Activated CD8-positive, alpha-beta T cell treated with anti-CD3 and anti-CD28 coated beads for 36 hours (primary cell): Measurements from ENCODE around the gene PTMA. TPM values are rescaled to one million over a fixed set of nuclear protein-coding genes. Genes with fewer than 3 reads are reported as not detected.

ENCODE experiments used
- ATAC-seq: fragments of 200-7000 bp; cut with Tn5 transposase; one replicate; pipeline ENCODE4 v1.10.0; 2021; ENCODE audit warnings: mild to moderate bottlenecking, moderate library complexity
- CTCF ChIA-PET: fragments of 350-600 bp; sonication (Branson Sonifier 250); formaldehyde crosslinking; loops from one replicate; lab custom pipeline; 2021; ENCODE audit warnings: antibody characterized with exemption; lab: Charles Lee
- POLR2A ChIA-PET: fragments of 350-600 bp; sonication (Branson Sonifier 250); formaldehyde crosslinking; loops from one replicate; lab custom pipeline; 2021; ENCODE audit warnings: antibody characterized with exemption; lab: Charles Lee
- DNase-seq: peaks from one replicate; pipeline ENCODE4 v3.0.0-alpha.2; 2020
- H3K27ac Mint-ChIP-seq: one replicate; pipeline ENCODE4 v1.8.0; 2021; ENCODE audit warnings: mild to moderate bottlenecking, mixed read lengths
- H3K27me3 Mint-ChIP-seq: one replicate; pipeline ENCODE4 v1.8.0; 2021; ENCODE audit warnings: mixed read lengths
- H3K36me3 Mint-ChIP-seq: one replicate; pipeline ENCODE4 v1.8.0; 2021; ENCODE audit warnings: low read depth, mixed read lengths
- H3K4me1 Mint-ChIP-seq: one replicate; pipeline ENCODE4 v1.8.0; 2021; ENCODE audit warnings: low read depth, mixed read lengths
- H3K4me3 Mint-ChIP-seq: one replicate; pipeline ENCODE4 v1.8.0; 2021; ENCODE audit warnings: mild to moderate bottlenecking, moderate library complexity, mixed read lengths
- H3K9me3 Mint-ChIP-seq: one replicate; pipeline ENCODE4 v1.8.0; 2021; ENCODE audit warnings: mixed read lengths
- intact Hi-C: fragments of 100-400 bp; cut with micrococcal nuclease; formaldehyde crosslinking; loops from one replicate; pipeline ENCODE4 v1.10.0; 2022
- total RNA-seq, 2 experiments: library from RNA; stranded (reverse); gene quantifications; one replicate each; pipeline ENCODE4 v1.2.3, GENCODE V29; 2021
- TF ChIP-seq, protein P1 (sequence below): fragments of 200-600 bp; IDR thresholded peaks from one replicate; pipeline ENCODE4 v1.8.0; 2022; ENCODE audit warnings: antibody characterized with exemption, mild to moderate bottlenecking

Gene PTMA
- total RNA-seq, 2 experiments from 2014 or later = 2,463 to 2,468 TPM

DNA sequence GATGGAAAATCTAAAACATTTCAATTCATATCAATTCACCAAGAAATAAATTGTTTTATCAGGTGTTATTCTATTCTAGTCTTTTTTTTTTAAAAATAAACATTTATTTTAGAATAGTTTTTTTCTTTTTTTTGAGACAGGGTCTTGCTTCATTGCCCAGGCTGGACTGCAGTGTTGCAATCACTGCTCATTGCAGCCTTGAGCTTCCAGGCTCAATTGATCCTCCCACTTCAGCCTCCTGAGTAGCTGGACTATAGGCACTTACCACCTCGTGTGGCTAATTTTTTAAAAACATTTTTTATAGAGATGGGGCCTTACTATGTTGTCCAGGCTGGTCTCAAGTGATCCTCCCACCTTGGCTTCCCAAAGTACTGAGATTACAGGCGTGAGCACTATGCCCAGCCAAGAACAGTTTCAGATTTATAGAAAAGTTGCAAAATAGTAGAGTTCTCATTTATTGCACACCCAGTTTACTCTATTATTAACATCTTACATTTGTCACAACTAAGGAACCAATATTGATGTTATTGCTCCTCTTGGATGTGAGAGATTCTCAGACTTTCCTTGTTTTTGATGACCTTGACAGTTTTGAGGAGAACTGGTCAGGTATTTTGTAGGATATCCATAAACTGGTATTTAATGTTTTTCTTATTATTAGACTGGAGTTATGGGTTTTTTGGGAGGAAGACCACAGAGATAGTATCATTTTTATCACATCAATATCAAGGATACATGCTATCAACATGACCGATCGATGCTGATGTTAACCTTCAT is 42.9 kb downstream of the PTMA start:
- H3K36me3 Mint-ChIP-seq = no peaks in the 10 kb centered on the region
- H3K9me3 Mint-ChIP-seq = no peaks in the 10 kb centered on the region
- ATAC-seq = no peak
- TF ChIP-seq, protein P1, sequence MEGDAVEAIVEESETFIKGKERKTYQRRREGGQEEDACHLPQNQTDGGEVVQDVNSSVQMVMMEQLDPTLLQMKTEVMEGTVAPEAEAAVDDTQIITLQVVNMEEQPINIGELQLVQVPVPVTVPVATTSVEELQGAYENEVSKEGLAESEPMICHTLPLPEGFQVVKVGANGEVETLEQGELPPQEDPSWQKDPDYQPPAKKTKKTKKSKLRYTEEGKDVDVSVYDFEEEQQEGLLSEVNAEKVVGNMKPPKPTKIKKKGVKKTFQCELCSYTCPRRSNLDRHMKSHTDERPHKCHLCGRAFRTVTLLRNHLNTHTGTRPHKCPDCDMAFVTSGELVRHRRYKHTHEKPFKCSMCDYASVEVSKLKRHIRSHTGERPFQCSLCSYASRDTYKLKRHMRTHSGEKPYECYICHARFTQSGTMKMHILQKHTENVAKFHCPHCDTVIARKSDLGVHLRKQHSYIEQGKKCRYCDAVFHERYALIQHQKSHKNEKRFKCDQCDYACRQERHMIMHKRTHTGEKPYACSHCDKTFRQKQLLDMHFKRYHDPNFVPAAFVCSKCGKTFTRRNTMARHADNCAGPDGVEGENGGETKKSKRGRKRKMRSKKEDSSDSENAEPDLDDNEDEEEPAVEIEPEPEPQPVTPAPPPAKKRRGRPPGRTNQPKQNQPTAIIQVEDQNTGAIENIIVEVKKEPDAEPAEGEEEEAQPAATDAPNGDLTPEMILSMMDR = no peak
- ChIA-PET CTCF (interaction anchor here (1.2 kb wide), 1 partner anchor 35 kb away, joined by 3 read pairs; no protein-coding TSS in a partner anchor), POLR2A (no interaction called here)
- H3K27ac Mint-ChIP-seq = no peak overlapping the region
- no peak for DNase-seq
- no peak overlapping the region for H3K4me3 Mint-ChIP-seq
- intact Hi-C loops = no loop called here
- peaks cover 4% of the 10 kb centered on the region for H3K4me1 Mint-ChIP-seq
- no peaks in the 10 kb centered on the region for H3K27me3 Mint-ChIP-seq

DNA sequence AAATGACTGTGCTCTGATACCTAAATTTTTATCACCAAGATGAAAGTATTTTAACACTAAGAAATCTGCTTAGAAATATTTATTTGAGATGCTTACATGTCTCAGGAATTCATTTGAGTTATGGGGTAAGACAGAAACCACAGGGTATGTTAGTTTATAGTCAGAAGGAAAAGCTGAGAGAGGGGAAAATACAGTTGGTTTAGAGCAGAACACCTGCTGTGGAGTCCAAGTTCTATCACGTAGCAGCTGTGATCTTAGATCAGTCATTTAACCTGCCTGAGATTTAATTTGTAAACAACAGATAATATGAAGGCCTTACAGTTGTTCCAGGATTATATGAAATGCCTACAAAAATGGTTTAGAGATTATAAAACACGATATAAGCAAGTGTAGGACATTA is 43.7 kb downstream of the PTMA start:
- ATAC-seq (no peak), DNase-seq (no peak)
- Mint-ChIP-seq H3K36me3 (no peaks in the 10 kb centered on the region), H3K4me1 (peaks cover 4% of the 10 kb centered on the region), H3K27me3 (no peaks in the 10 kb centered on the region), H3K27ac (no peak overlapping the region), H3K4me3 (no peak overlapping the region), H3K9me3 (no peaks in the 10 kb centered on the region)
- intact Hi-C loops = no loop called here
- CTCF ChIA-PET = interaction anchor here (1.2 kb wide), 1 partner anchor 36 kb away, joined by 3 read pairs; no protein-coding TSS in a partner anchor
- POLR2A ChIA-PET = no interaction called here
- TF ChIP-seq, protein P1 = no peak

DNA sequence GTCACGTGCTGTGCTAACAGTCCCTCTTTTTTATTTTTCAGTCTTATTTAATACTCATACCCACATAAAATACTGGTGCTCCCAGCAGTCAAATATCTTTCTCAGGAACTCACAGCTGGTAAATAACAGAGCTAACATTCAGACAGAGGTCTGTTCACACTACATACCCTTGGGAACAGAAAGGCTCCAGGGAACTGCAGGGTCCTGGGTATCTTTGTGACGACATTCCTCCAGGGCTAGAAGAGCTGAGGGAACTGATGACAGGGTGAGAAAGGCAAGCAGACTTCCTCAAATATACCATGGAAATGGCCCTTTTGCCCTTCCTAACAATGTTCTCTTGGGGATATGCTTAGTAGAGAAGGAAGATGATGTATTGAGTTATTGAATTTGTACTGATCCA is 53.4 kb downstream of the PTMA start:
- POLR2A ChIA-PET = interaction anchor here (1.5 kb wide), 1 partner anchor 95 kb away, joined by 3 read pairs; no protein-coding TSS in a partner anchor
- Mint-ChIP-seq H3K4me1 (peaks cover 11% of the 10 kb centered on the region), H3K27me3 (no peaks in the 10 kb centered on the region), H3K36me3 (no peaks in the 10 kb centered on the region), H3K27ac (no peak overlapping the region), H3K4me3 (no peak overlapping the region), H3K9me3 (no peaks in the 10 kb centered on the region)
- intact Hi-C loops = no loop called here
- TF ChIP-seq, protein P1 = no peak
- ATAC-seq (no peak), DNase-seq (no peak)
- CTCF ChIA-PET = interaction anchor here (0.8 to 1.2 kb wide), 3 partner anchors 9 to 160 kb away, joined by 3 to 5 read pairs (median 3); no protein-coding TSS in a partner anchor

Other genes with a start within 250 kb of the PTMA start
- 1,000 to 10,000 TPM; 1,312 to 1,361 TPM for gene NCL, start 244.0 kb upstream of the PTMA start, total RNA-seq
- under 1 TPM in 1 of 2 experiments, not detected in 1; 0.09 TPM for gene NMUR1, start 178.1 kb upstream of the PTMA start, total RNA-seq
- not detected for gene TEX44, start 115.7 kb upstream of the PTMA start, total RNA-seq
- 10 to 100 TPM; 22.8 to 23.5 TPM for gene PDE6D, start 72.8 kb downstream of the PTMA start, total RNA-seq
- 10 to 100 TPM; 51.3 to 53.6 TPM for gene COPS7B, start 77.9 kb downstream of the PTMA start, total RNA-seq
- 1 to 10 TPM; 3.5 to 4.7 TPM for gene NPPC, start 217.9 kb downstream of the PTMA start, total RNA-seq